ENCODE measurements around the gene PIP5K1C.
"Not testable (repeated sequence)": the region's sequence is repeated elsewhere in the genome, so short reads cannot be mapped to it uniquely, and the experiment has no call there.

PIP5K1C gene

GRCh38 chr19:3659746-3660112 lies 40.5 kb downstream of the PIP5K1C start:
- DNase-seq = no peak

DNA sequence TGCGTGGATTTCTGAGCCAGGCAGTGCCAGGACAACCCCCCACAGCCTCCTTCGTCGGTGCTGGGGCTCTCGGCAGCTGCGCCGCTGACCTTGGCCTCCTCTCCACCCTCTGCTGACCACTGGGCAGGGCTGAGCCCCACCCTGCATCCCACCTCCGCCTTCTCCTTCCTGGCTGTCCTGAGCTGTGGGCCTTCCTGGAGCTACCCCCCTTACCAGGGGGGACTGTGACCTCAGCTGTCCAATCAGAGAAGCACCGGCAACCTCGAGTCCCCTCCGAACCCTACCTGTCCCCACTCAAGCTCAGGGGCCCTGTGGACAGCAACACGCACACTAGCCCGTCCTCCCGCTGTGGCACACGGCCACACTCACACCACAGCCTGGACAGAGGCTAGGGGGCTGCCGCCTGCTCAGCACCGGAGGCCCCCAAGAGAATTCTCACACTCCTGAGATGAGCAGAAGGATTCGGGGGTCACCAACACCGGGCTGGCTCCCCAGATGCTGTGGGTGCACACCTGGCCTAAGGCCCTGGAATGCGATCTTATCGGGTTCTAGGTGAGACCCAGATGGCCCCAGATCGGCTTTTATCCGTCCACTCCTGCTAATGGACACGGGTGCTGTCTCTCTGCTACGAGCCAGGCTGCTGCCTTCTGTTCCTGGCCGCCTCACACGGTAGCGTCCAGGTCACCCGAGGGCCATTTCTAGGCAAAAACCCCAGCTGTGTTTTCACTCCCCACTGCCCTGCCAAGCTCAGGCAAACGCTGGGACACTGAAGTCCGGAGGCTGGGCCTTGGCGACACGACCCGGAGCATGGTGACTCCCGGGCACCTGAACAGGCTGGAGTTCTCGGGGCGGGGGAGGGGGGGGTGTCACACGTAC lies 41.2 kb downstream of the PIP5K1C start:
- no peak for DNase-seq

- DNase-seq = no peak
These were observed 42.0 kb downstream of the PIP5K1C start for GRCh38 chr19:3658004-3658869.

DNA sequence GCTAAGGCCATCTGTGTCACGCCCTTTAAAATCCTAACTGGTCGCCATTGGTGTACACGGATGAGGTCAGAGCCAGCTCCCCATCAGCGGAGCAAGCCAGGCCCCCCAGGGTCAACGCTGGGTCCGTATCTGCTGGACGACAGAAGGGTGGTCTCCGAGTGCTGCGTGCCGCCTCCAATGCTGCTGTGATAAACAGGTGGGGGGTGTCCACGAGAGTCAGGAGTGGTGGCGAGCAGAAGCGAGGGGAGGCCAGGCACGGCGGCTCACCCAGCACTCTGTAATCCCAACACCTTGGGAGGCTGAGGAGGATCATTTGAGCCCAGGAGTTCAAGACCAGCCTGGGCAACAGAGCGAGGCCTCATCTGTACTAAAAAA lies 42.9 kb downstream of the PIP5K1C start:
- DNase-seq = no peak

DNA sequence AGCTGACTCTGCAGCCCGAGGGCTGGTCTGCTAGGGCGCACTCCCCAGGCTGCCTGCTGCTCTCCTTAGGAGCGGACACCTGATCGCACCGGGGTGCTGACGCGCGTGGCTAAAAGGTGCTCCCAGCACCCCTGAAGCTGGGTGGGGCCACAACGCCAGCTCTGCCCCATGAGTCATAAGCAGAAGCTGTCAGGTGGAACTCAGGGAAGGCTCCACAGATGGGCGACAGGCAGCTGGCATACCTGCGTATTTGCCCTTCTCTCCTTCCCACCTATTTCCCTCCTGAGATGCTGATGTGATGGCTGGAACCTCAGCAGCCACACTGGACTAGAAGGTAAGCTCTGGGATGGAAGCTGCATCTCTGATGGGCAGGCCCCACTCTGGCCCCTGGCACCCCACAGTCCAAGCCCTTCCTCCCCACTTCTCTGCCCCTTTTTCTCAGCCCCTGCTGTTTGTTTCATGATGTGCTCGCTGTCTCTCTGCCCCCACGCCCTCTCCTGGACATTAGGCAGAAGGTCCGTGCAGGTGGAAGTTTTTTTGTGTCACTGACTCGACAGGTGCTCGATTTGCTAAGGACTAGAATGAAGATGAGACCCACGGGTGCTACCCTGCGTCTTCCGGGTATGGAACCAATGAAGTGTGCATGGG lies 43.4 kb downstream of the PIP5K1C start:
- DNase-seq = no peak

GRCh38 chr19:3656073-3656746 lies 44.1 kb downstream of the PIP5K1C start:
- no peak for DNase-seq

- DNase-seq = no peak
These were observed 44.7 kb downstream of the PIP5K1C start for GRCh38 chr19:3655402-3656072.

DNA sequence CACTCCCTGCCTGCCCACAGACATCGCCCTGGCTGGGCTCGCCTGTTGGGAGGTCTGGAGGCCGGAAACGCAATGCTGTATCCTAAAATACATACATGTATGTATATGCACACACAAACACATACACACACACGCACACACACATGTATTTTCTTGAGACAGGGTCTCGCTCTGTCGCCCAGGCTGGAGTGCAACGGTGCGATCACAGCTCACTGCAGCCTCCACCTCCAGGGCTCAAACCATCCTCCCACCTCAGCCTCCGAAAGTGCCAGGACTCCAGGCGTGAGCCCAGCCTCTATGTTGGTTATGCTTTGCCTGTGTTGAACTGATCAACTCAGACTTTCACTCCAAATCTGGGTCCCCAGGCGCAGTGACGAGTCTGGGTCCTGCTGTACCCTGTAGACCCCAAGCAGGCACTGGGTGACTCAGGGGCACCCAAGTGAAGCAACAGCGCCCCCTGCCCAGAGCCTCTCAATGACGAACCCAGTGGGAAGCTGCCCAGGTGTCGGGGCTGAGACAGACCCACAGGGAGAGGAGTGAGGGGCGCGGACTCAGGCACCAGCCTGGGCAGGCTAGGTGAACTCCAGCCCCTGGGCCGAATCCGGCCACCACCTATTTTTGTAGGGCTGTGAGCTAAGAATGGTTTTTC lies 46.3 kb downstream of the PIP5K1C start:
- DNase-seq = no peak

GRCh38 chr19:3653081-3653795 lies 47.0 kb downstream of the PIP5K1C start:
- no peak for DNase-seq

- DNase-seq = no peak
These were observed 47.8 kb downstream of the PIP5K1C start for GRCh38 chr19:3652422-3652821.

DNA sequence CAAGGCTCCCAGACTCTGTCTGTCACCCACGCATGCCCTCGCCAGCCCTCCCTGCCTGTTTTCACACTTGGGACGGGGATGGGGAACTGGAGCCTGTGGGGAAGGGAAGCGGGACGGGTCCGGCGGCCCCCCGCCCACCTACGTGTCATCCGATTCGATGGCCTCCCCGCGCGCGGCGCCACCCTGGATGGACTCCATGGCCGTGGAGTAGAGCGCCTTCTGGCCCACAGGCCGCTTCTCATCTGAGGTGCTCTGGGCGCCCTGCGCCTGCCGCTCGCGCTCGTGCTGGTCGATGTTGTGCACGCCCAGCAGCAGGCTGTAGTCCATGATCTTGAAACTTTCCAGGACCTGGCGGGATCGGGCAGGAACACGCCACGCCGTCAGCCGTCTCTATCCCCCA lies 48.6 kb downstream of the PIP5K1C start:
- DNase-seq = no peak

GRCh38 chr19:3649888-3650287 lies 50.4 kb downstream of the PIP5K1C start:
- DNase-seq = no peak

GRCh38 chr19:3648037-3648905 lies 52.0 kb downstream of the PIP5K1C start:
- DNase-seq = no peak

DNA sequence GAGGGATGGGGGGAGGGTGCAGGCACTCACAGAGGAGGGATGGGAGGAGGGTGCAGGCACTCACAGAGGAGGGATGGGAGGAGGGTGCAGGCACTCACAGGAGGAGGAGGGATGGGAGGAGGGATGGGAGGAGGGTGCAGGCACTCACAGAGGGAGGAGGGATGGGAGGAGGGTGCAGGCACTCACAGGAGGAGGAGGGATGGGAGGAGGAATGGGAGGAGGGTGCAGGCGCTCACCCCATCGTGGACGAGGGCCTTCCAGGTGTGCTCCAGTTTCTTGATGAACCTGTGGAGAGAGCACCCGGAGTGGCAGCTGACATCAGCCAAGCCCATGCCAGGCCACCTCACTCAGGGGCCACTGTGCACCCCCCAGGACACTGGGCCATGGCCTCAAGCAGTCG lies 53.2 kb downstream of the PIP5K1C start:
- not testable (repeated sequence) for DNase-seq

GRCh38 chr19:3646336-3647092 lies 53.8 kb downstream of the PIP5K1C start:
- DNase-seq = no peak

GRCh38 chr19:3645726-3646125 lies 54.5 kb downstream of the PIP5K1C start:
- DNase-seq = no peak

- DNase-seq = no peak
These were observed 55.2 kb downstream of the PIP5K1C start for GRCh38 chr19:3645067-3645396.

- DNase-seq = no peak
These were observed 55.8 kb downstream of the PIP5K1C start for GRCh38 chr19:3644351-3645066.

All from NCI-H510A treated with DMSO at 0.1 percent for 48 hours (cell line).